ENCODE measurements around the gene MOB2.

The MOB2 gene

DNA sequence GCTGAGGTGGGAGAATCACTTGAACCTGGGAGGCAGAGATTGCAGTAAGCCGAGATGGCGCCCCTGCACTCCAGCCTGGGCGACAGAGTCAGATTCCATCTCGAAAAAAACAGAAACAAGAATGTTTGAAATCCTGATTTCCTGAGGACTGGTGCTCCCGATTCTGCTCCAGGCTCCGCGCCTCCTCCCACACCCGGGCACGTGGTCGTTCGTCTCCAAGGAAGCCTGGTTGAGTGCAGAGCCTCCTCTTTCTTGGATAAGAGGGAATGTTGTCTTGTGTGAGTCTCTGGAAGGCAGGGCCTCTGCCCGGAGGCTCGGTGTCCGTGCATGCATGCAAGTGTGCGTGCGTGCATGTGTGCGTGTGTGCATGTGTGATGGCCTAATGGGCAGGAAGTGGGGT is 66.8 kb downstream of the MOB2 start:
- Histone ChIP-seq H3K27me3 (no peaks in the 10 kb centered on the region), H3K9me3 (no peaks in the 10 kb centered on the region), H3K4me3 (ENCODE audit: low read depth, low read length) (no peak overlapping the region), H3K36me3 (no peaks in the 10 kb centered on the region), H3K4me1 (no peaks in the 10 kb centered on the region)
- TF ChIP-seq, protein P1, sequence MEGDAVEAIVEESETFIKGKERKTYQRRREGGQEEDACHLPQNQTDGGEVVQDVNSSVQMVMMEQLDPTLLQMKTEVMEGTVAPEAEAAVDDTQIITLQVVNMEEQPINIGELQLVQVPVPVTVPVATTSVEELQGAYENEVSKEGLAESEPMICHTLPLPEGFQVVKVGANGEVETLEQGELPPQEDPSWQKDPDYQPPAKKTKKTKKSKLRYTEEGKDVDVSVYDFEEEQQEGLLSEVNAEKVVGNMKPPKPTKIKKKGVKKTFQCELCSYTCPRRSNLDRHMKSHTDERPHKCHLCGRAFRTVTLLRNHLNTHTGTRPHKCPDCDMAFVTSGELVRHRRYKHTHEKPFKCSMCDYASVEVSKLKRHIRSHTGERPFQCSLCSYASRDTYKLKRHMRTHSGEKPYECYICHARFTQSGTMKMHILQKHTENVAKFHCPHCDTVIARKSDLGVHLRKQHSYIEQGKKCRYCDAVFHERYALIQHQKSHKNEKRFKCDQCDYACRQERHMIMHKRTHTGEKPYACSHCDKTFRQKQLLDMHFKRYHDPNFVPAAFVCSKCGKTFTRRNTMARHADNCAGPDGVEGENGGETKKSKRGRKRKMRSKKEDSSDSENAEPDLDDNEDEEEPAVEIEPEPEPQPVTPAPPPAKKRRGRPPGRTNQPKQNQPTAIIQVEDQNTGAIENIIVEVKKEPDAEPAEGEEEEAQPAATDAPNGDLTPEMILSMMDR (IDR thresholded peaks at IDR 0.05; ENCODE audit: low read depth, low read length) = no peak
- DNase-seq = no peak

Data from BE2C (cell line).